Central memory CD8-positive, alpha-beta T cell (primary cell): Measurements from ENCODE around the gene TWSG1.

Experiments
- ATAC-seq: fragments of 150-1000 bp; cut with Tn5 transposase; replicated peaks from 2 replicates; pipeline ENCODE4 v1.10.0; 2022; ENCODE audit warnings: mild to moderate bottlenecking, moderate FRiP score, moderate number of reproducible peaks; ENCODE audit not compliant: poor library complexity, severe bottlenecking; ENCODE audit errors: extremely low read depth
- DNase-seq, 2 donors: peaks; one replicate each; pipeline ENCODE4 v3.0.0; 2021; ENCODE audit warnings: low spot score in 2 of 2
- H3K27ac Mint-ChIP-seq: one replicate; pipeline ENCODE4 v1.8.0; 2022; ENCODE audit warnings: low read depth, mild to moderate bottlenecking, moderate library complexity, mixed read lengths
- H3K27me3 Mint-ChIP-seq: one replicate; pipeline ENCODE4 v1.8.0; 2022; ENCODE audit warnings: mixed read lengths
- H3K36me3 Mint-ChIP-seq: one replicate; pipeline ENCODE4 v1.8.0; 2022; ENCODE audit warnings: mild to moderate bottlenecking, moderate library complexity, mixed read lengths; ENCODE audit not compliant: insufficient read depth
- H3K4me1 Mint-ChIP-seq: one replicate; pipeline ENCODE4 v1.8.0; 2022; ENCODE audit warnings: mixed read lengths
- H3K4me3 Mint-ChIP-seq: one replicate; pipeline ENCODE4 v1.8.0; 2022; ENCODE audit warnings: mild to moderate bottlenecking, moderate library complexity, mixed read lengths
- H3K9me3 Mint-ChIP-seq: one replicate; pipeline ENCODE4 v1.8.0; 2022; ENCODE audit warnings: mixed read lengths

TWSG1 gene

GRCh38 chr18:9334329-9334972 lies at the start of gene TWSG1:
Gene TWSG1 (plus strand): TSS chr18:9334773. CDS start chr18:9337230, 2,457 bp downstream.
- Mint-ChIP-seq H3K27ac (peak within 1 kb of the TSS; percentile 91), H3K4me3 (peak within 1 kb of the TSS; percentile 92)
- ATAC-seq: peak; percentile 89

GRCh38 chr18:9285604-9286003 lies 49.0 kb upstream of the TWSG1 start:
- H3K9me3 Mint-ChIP-seq: no peaks in the 10 kb centered on the region
- no peak overlapping the region for H3K27ac Mint-ChIP-seq
- peaks cover 15% of the 10 kb centered on the region for H3K36me3 Mint-ChIP-seq
- H3K27me3 Mint-ChIP-seq: no peaks in the 10 kb centered on the region
- H3K4me1 Mint-ChIP-seq: no peaks in the 10 kb centered on the region
- no peak for DNase-seq
- no peak overlapping the region for H3K4me3 Mint-ChIP-seq
- no peak for ATAC-seq

More at GRCh38 chr18:9334329-9334972, at the start of gene TWSG1:
- DNase-seq: peak; percentile 84 to 89
- H3K36me3 Mint-ChIP-seq: peaks cover 10% of the 10 kb centered on the region
- peaks cover 24% of the 10 kb centered on the region for H3K4me1 Mint-ChIP-seq
- H3K27me3 Mint-ChIP-seq: no peaks in the 10 kb centered on the region
- no peaks in the 10 kb centered on the region for H3K9me3 Mint-ChIP-seq

GRCh38 chr18:9287036-9287435 lies 47.5 kb upstream of the TWSG1 start:
- DNase-seq: no peak
- Mint-ChIP-seq H3K36me3 (peaks cover 7% of the 10 kb centered on the region), H3K4me1 (no peaks in the 10 kb centered on the region), H3K9me3 (no peaks in the 10 kb centered on the region), H3K4me3 (no peak overlapping the region), H3K27ac (no peak overlapping the region), H3K27me3 (no peaks in the 10 kb centered on the region)
- no peak for ATAC-seq

- no peaks in the 10 kb centered on the region for H3K27me3 Mint-ChIP-seq
- H3K36me3 Mint-ChIP-seq: peaks cover 4% of the 10 kb centered on the region
- H3K27ac Mint-ChIP-seq: no peak overlapping the region
- no peaks in the 10 kb centered on the region for H3K4me1 Mint-ChIP-seq
- peaks cover 7% of the 10 kb centered on the region for H3K9me3 Mint-ChIP-seq
- no peak for DNase-seq
- H3K4me3 Mint-ChIP-seq: no peak overlapping the region
- ATAC-seq: no peak
Measured at GRCh38 chr18:9289698-9290097, 44.9 kb upstream of the TWSG1 start.

GRCh38 chr18:9290156-9290555 lies 44.4 kb upstream of the TWSG1 start:
- Mint-ChIP-seq H3K4me1 (no peaks in the 10 kb centered on the region), H3K36me3 (peaks cover 4% of the 10 kb centered on the region), H3K27me3 (no peaks in the 10 kb centered on the region), H3K27ac (no peak overlapping the region), H3K9me3 (peaks cover 7% of the 10 kb centered on the region), H3K4me3 (no peak overlapping the region)
- DNase-seq (no peak), ATAC-seq (no peak)

GRCh38 chr18:9292047-9292446 lies 42.5 kb upstream of the TWSG1 start:
- ATAC-seq: no peak
- H3K27me3 Mint-ChIP-seq: no peaks in the 10 kb centered on the region
- no peaks in the 10 kb centered on the region for H3K4me1 Mint-ChIP-seq
- peaks cover 7% of the 10 kb centered on the region for H3K9me3 Mint-ChIP-seq
- no peak for DNase-seq
- no peak overlapping the region for H3K4me3 Mint-ChIP-seq
- no peak overlapping the region for H3K27ac Mint-ChIP-seq
- H3K36me3 Mint-ChIP-seq: peaks cover 2% of the 10 kb centered on the region

- Mint-ChIP-seq H3K27me3 (no peaks in the 10 kb centered on the region), H3K36me3 (no peaks in the 10 kb centered on the region), H3K9me3 (peaks cover 7% of the 10 kb centered on the region), H3K4me1 (no peaks in the 10 kb centered on the region), H3K4me3 (no peak overlapping the region), H3K27ac (no peak overlapping the region)
- no peak for ATAC-seq
- DNase-seq: no peak
Measured at GRCh38 chr18:9293948-9294347, 40.6 kb upstream of the TWSG1 start.

GRCh38 chr18:9296233-9297006 lies 38.2 kb upstream of the TWSG1 start:
- no peaks in the 10 kb centered on the region for H3K27me3 Mint-ChIP-seq
- no peaks in the 10 kb centered on the region for H3K4me1 Mint-ChIP-seq
- H3K4me3 Mint-ChIP-seq: no peak overlapping the region
- ATAC-seq (no peak), DNase-seq (no peak)
- H3K9me3 Mint-ChIP-seq: peaks cover 7% of the 10 kb centered on the region
- H3K27ac Mint-ChIP-seq: no peak overlapping the region
- H3K36me3 Mint-ChIP-seq: no peaks in the 10 kb centered on the region

- no peaks in the 10 kb centered on the region for H3K36me3 Mint-ChIP-seq
- H3K4me1 Mint-ChIP-seq: no peaks in the 10 kb centered on the region
- no peak overlapping the region for H3K27ac Mint-ChIP-seq
- no peak for ATAC-seq
- H3K4me3 Mint-ChIP-seq: no peak overlapping the region
- peaks cover 3% of the 10 kb centered on the region for H3K27me3 Mint-ChIP-seq
- peaks cover 9% of the 10 kb centered on the region for H3K9me3 Mint-ChIP-seq
- no peak for DNase-seq
Measured at GRCh38 chr18:9297007-9297393, 37.6 kb upstream of the TWSG1 start.

GRCh38 chr18:9304388-9305070 lies 30.0 kb upstream of the TWSG1 start:
- Mint-ChIP-seq H3K9me3 (peaks cover 24% of the 10 kb centered on the region), H3K36me3 (no peaks in the 10 kb centered on the region), H3K27me3 (peaks cover 36% of the 10 kb centered on the region), H3K27ac (no peak overlapping the region), H3K4me1 (no peaks in the 10 kb centered on the region), H3K4me3 (no peak overlapping the region)
- DNase-seq (no peak), ATAC-seq (no peak)

- Mint-ChIP-seq H3K4me1 (no peaks in the 10 kb centered on the region), H3K4me3 (no peak overlapping the region), H3K36me3 (no peaks in the 10 kb centered on the region), H3K9me3 (no peaks in the 10 kb centered on the region), H3K27ac (no peak overlapping the region), H3K27me3 (peaks cover 11% of the 10 kb centered on the region)
- no peak for ATAC-seq
- DNase-seq: no peak
Measured at GRCh38 chr18:9319333-9319732, 15.2 kb upstream of the TWSG1 start.

GRCh38 chr18:9321017-9321452 lies 13.5 kb upstream of the TWSG1 start:
- Mint-ChIP-seq H3K4me3 (no peak overlapping the region), H3K4me1 (no peaks in the 10 kb centered on the region), H3K27me3 (peaks cover 11% of the 10 kb centered on the region), H3K27ac (no peak overlapping the region), H3K9me3 (no peaks in the 10 kb centered on the region), H3K36me3 (no peaks in the 10 kb centered on the region)
- ATAC-seq (no peak), DNase-seq (no peak)

- no peak for ATAC-seq
- Mint-ChIP-seq H3K9me3 (no peaks in the 10 kb centered on the region), H3K4me3 (no peak overlapping the region), H3K27me3 (peaks cover 11% of the 10 kb centered on the region), H3K36me3 (peaks cover 1% of the 10 kb centered on the region), H3K4me1 (no peaks in the 10 kb centered on the region), H3K27ac (no peak overlapping the region)
- DNase-seq: no peak
Measured at GRCh38 chr18:9321736-9322135, 12.8 kb upstream of the TWSG1 start.
